HG03439 (cell line): ENCODE data around the gene APBA2.

Source experiments
- ATAC-seq: cut with Tn5 transposase; IDR thresholded peaks from one replicate; pipeline ENCODE4 v1.9.1; 2021; ENCODE audit warnings: mild to moderate bottlenecking, moderate library complexity; ENCODE audit not compliant: unreplicated experiment

Gene APBA2

GRCh38 chr15:28895146-28895545, 9.4 kb downstream of the APBA2 start:
- ATAC-seq, result no peak

GRCh38 chr15:28895566-28895965, 9.8 kb downstream of the APBA2 start:
- ATAC-seq, result no peak

GRCh38 chr15:28896951-28897350, 11.2 kb downstream of the APBA2 start:
- no peak for ATAC-seq

- no peak for ATAC-seq
These were observed 12.2 kb downstream of the APBA2 start for GRCh38 chr15:28897861-28898585.

GRCh38 chr15:28899061-28899738, 13.4 kb downstream of the APBA2 start:
- no peak for ATAC-seq

GRCh38 chr15:28900041-28900891, 14.5 kb downstream of the APBA2 start:
- ATAC-seq, result no peak

- no peak for ATAC-seq
These were observed 15.3 kb downstream of the APBA2 start for GRCh38 chr15:28900892-28901586.

- ATAC-seq, result no peak
These were observed 15.8 kb downstream of the APBA2 start for GRCh38 chr15:28901587-28901980.

- ATAC-seq, result no peak
These were observed 16.4 kb downstream of the APBA2 start for GRCh38 chr15:28901987-28902745.

- no peak for ATAC-seq
These were observed 17.1 kb downstream of the APBA2 start for GRCh38 chr15:28902856-28903255.

GRCh38 chr15:28903555-28903954, 17.8 kb downstream of the APBA2 start:
- no peak for ATAC-seq

- no peak for ATAC-seq
These were observed 18.2 kb downstream of the APBA2 start for GRCh38 chr15:28904003-28904402.

- ATAC-seq, result no peak
These were observed 19.0 kb downstream of the APBA2 start for GRCh38 chr15:28904541-28905315.

- no peak for ATAC-seq
These were observed 21.7 kb downstream of the APBA2 start for GRCh38 chr15:28907338-28907960.

- no peak for ATAC-seq
These were observed 24.3 kb downstream of the APBA2 start for GRCh38 chr15:28909958-28910500.

GRCh38 chr15:28911310-28911931, 25.6 kb downstream of the APBA2 start:
- ATAC-seq, result no peak

GRCh38 chr15:28912422-28912821, 26.6 kb downstream of the APBA2 start:
- ATAC-seq, result no peak

GRCh38 chr15:28913171-28913765, 27.5 kb downstream of the APBA2 start:
- ATAC-seq, result no peak
